ENCODE results near the gene NPW.
A peak's percentile ranks its signal among the peaks of the same experiment; 100 is the strongest.

The NPW gene

GRCh38 chr16:2019518-2019920 is at the start of gene NPW:
Gene NPW, plus strand, starts transcription at chr16:2019785.
- no peak for TF ChIP-seq CTCF (conservative IDR thresholded peaks at IDR 0.05)

DNA sequence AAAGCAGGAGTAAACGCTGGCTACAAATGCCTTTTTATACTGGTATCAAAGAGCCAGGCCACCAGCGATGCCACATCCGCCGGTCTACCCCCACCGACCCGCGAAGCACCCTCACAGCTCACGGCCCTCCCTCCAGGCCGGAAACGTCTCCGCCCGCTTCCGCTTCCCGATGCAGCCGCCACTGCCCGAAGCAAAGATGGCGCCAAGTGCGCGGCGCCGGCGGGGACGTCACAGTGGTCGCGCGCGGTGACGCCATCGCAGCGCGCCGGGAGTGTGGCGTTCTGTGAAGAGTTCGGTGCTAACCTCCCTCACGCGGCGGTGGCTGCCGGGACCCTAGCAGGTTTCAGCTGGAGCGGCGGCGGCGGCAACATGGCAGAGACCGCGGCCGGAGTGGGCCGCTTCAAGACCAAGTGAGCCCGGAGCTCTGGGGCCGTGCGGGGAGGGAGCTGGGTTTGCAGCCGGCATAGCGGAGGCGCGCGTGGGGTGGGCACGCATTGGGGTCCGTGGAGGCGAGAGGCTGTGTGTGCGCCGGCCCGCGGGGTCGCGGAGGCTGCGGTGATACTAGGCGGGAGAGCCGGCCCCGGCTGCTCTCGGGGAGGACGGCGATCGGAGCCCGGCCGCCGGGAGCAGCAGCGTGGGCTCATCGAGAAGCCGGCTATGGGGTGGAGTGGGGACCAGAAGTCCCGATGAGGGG is 47.6 kb upstream of the NPW start, which contains the start of gene TBL3:
TBL3 (plus strand) TSS at position 258 of the 694 bp plus-strand sequence; CDS start at position 370, 112 bp downstream.
- TF ChIP-seq CTCF (conservative IDR thresholded peaks at IDR 0.05): no peak
- peak within 1 kb of the TSS; percentile 79 for H3K27ac ChIP-seq

More at GRCh38 chr16:2019518-2019920, at the start of gene NPW:
- peak within 1 kb of the TSS; percentile 4; the same call in 1 of the 2 replicates for H3K27ac ChIP-seq

DNA sequence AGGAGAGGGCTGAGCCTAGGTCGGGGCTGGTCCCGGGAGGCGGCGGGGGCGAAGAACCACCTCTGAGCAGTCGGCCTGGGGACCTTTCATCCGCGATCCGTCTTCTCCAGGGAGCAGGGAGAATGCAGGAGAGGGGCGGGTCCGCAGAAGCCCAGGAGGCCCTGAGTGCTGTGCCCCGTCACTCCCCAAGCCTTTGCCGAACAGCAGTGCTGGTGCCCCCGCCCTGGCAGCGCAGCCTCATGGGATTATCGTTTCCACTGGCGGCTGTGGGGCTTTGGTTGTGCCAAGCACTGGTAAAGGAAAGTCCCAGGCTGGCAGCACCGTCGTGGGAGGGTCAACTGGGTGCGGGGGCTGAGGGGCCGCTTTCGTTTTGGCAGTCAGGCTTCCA is 47.1 kb upstream of the NPW start:
- H3K27ac ChIP-seq: peak overlapping the region; percentile 79
- no peak for TF ChIP-seq CTCF (conservative IDR thresholded peaks at IDR 0.05)

DNA sequence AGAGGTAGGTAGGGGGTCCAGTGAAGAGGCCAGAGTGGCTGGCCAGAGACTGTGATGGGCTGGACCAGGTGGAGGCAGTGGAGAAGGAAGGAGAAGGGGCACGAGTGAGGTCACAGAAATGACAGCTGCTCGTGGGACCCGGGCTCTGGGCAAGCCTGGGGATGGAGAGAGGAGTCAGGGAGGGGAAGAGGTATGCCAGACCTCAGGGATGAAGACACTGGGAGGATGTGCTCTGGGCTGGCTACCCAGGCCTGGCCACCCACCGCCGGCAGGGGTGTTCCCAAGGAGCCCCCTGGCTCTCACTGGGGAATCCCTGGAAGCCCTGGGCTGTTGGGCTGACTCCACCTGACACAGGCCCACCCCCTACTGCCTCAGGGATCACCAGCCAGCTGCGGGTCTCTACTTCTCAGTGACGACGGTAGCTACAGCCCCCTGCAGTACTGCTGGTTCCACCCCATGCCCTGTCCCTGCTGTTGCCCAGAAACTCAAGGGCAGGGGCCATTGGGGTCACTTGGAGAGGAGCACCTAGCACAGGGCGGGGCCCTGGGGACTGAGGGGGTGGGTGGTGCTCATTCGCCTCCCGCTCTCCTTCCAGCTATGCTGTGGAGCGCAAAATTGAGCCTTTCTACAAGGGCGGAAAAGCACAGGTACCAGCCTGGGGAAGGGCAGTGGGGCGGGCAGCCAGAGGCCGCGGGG is 46.0 kb upstream of the NPW start:
- TF ChIP-seq CTCF (conservative IDR thresholded peaks at IDR 0.05): no peak
- H3K27ac ChIP-seq: no peak overlapping the region

DNA sequence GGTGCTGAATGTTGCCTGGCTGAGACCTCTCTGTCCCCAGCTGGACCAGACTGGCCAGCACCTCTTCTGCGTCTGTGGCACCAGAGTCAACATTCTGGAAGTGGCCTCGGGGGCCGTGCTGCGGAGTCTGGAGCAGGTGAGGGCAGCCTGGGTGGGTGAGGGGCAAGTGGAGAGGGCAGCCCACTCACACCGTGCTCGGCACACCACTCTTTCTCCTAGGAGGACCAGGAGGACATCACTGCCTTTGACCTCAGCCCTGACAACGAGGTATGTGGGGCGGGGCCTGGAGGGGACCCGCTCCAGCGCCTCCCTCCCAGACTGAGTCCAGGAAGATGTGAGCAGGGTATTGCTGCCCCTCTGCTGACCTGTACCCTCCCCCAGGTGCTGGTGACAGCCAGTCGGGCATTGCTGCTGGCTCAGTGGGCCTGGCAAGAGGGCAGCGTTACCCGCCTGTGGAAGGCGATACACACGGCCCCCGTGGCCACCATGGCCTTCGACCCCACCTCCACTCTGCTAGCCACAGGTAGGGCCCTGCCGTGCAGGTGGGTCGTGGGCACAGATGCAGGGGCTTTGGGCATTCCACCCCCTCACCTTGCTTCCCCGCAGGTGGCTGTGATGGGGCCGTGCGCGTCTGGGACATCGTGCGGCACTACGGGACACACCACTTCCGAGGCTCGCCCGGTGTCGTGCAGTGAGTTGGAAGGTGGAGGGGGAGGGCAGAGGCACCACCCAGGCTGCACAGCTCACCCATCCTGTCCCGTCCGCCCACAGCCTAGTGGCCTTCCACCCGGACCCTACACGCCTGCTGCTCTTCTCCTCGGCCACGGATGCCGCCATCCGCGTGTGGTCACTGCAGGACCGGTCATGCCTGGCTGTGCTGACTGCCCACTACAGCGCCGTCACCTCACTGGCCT is 45.2 kb upstream of the NPW start:
- no peak overlapping the region for H3K27ac ChIP-seq
- TF ChIP-seq CTCF (conservative IDR thresholded peaks at IDR 0.05): no peak

DNA sequence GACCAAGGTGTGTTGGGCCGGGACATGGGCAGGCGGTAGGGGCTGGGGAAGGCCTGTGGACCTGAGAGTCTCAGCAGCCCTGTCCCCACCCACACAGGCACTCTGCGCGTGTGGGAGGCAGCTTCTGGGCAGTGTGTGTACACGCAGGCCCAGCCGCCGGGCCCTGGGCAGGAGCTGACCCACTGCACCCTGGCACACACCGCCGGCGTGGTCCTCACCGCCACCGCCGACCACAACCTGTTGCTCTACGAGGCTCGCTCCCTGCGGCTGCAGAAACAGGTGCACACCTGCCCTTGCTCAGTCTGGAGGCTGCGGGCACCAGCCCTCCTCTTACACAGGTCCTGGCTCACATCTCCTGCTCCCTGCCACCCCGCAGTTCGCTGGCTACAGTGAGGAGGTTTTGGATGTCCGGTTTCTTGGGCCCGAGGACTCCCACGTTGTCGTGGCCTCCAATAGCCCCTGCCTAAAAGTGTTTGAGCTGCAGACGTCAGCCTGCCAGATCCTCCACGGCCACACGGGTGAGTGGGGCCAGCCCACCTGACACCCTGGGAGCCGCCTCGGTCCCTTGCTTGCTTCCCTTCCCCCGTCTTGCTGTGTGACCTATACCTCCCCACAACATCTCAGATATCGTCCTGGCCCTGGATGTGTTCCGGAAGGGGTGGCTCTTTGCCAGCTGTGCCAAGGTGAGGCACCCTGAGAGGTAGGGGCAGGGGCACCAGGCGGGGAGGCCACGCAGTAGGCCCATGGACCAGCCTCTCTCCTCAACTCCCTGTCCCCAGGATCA is 44.0 kb upstream of the NPW start:
- TF ChIP-seq CTCF (conservative IDR thresholded peaks at IDR 0.05): no peak
- H3K27ac ChIP-seq: no peak overlapping the region

Data from VCaP (cell line).